ENCODE measurements around the gene PHPT1.
"Not testable (repeated sequence)": the region's sequence is repeated elsewhere in the genome, so short reads cannot be mapped to it uniquely, and the experiment has no call there.

The PHPT1 gene

DNA sequence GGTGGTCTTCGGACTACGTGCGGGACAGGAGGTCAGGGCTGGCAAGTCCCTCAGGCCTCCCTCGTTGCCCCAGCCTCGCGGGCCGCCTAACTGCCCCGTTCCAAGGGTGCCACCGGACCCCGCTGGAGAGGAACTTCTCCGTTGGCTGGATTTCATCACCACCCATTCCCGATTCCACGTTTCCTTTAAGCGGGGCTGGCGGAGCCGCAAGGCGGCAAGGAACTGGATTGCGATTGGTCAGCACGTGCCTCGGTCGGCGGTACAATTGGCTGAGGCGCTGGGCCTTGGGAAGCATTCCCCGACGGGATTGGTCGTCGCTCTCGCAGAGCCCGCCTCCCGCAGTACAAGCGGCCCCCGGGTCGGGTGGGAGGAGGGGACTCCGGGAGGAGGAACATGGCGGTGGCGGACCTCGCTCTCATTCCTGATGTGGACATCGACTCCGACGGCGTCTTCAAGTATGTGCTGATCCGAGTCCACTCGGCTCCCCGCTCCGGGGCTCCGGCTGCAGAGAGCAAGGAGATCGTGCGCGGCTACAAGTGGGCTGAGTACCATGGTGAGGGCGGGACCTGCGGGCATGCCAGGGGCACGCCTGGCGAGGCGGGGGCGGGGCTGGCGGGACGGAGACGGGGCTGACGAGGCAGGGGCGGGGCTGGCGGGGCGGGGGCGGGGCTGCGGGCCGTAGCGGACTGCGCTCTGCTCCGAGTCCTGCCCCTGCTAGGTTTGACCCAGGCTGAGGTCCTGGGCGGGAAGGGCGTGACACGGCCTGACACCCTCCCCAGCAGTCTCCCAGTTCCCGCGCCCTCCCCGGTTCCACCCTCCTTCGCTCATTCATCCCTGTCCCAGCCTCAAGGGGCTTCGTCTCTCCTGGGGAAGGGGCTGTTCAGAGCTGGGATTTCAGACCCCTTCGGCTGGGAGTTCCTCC is at the start of gene PHPT1:
Gene PHPT1, plus strand, starts transcription at position 372 of the 922 bp plus-strand sequence. Its CDS starts 22 bp downstream, at position 394.
- peak; percentile 99 for DNase-seq

DNA sequence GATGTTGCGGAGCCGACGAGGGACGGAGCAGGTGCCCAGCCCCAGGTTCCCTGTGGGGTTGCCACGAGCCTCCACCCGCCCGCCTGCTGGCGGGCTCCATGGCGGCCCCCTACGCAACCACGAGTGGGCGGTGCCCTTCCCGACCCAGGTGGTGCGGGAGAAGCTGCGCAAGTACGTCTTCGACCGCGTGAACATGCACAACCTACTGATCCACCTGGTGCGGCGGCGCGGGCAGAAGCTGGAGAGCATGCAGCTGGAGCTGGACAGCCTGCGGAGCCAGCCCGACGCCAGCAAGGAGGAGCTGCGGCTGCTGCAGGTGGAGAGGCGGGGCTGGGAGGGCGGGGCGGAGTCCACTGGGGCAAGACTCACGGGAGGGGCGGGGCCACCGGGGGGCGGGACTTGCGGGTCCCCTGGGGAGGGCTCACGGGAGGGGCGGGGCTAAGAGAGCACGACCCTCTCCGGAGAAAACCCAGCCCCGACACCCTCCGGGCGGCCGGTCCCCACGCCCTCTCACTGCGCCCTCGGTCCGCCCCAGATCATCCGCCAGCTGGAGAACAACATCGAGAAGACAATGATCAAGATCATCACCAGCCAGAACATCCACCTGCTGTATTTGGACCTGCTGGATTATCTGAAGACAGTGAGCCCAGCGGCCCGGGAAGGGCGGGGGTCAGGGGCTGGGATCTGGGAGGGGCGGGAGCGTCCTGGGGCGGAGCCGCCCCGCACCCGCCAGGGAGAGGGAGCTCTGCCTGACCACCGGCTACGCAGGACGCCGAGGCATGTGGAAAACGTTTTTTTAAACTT is 49.2 kb upstream of the PHPT1 start:
- peak; percentile 87 for DNase-seq

GRCh38 chr9:136802321-136802720 is 46.9 kb upstream of the PHPT1 start:
- DNase-seq = no peak

DNA sequence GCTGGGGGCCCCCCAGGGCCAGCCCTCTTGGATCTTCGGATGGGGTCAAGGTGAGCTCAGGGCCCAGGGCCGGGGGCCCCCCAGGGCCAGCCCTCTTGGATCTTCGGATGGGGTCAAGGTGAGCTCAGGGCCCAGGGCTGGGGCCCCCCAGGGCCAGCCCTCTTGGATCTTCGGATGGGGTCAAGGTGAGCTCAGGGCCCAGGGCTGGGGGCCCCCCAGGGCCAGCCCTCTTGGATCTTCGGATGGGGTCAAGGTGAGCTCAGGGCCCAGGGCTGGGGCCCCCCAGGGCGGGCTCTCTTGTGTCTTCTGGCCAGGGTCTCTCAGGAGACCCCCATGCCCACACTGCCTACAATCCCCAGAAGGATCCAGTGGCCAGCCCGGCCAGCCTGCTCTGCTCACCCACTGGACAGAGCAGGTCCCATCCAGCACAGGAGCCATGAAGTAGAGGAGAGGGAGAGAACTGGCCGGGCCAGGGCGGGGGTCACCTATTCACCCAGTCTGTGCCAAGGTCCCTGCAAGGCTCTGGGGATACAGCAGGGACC is 46.1 kb upstream of the PHPT1 start:
- not testable (repeated sequence) for DNase-seq

DNA sequence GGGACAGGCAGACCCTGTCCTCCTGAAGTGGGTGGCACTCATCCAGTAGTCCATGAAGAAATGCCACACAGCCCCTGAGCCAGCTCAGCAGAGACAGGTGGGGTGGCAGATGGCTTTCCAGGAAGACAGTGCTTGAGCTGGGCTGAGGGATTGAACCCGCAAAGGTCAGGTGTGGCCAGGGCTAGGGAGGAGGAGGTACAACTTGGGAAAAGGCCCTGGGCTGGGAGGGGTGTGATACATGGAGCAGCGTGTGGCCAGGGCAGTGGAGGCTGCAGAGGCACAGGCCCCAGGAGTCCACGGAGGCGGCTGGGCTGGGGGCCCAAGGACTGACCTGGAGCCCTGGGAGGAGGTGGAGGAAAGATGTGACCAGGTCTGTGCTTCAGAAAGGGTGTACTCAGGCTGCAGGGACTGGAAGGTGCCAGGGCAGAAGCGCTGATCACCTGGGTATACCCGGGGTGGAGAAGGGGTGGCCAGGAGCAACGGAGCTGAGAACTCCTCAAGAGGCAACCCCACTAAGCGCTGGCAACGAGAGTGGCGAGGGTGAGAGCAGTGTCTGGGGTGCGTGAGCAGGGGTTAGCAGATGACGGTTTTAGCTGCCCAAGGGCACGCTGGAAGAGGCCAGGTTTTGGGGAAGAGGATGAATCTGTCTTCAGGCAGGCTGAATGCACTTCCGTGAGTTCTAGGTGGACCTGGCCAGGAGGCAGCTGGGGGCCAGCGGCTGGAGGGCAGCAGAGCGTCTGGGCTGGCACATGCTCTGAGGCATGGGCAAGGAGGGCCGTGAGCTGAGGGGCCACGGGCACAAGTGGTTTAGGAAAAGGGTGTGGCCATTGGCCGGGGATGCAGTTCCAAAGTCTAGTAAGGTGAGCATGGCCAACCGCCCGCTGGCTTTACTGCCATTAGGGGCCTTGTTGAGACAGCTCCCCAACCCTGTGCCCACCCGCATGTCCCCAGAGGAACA is 45.4 kb upstream of the PHPT1 start:
- no peak for DNase-seq

DNA sequence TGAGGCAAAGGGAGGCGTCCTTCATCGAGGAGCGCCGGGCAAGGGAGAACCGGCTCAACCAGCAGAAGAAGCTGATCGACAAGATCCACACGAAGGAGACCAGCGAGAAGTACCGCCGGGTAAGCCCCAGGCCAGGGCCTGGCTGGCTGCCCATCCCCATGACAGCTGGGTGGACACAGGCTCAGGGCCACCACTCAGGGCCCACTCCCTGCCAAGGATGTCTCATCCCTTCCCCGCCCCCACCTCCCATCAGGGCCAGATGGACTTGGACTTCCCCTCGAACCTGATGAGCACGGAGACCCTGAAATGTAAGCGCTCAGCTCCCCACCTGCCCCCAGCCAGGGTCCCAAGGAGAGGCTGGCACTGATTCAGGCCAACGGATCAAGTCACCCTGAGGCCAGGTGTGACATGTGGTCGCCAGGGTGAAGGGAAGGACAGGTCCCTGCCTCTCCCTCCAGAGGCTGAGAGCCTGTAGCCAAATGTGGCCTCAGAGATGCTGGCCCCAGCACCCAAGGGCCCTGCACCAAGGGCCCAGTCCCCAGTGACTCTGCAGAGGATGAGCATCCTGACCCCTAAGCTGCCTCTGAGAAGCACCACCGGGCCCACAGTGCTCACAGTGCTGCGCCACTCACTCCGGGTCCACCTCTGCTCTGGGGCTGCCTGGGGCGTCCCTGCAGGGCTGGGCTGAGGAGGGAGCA is 44.6 kb upstream of the PHPT1 start:
- DNase-seq = no peak

DNA sequence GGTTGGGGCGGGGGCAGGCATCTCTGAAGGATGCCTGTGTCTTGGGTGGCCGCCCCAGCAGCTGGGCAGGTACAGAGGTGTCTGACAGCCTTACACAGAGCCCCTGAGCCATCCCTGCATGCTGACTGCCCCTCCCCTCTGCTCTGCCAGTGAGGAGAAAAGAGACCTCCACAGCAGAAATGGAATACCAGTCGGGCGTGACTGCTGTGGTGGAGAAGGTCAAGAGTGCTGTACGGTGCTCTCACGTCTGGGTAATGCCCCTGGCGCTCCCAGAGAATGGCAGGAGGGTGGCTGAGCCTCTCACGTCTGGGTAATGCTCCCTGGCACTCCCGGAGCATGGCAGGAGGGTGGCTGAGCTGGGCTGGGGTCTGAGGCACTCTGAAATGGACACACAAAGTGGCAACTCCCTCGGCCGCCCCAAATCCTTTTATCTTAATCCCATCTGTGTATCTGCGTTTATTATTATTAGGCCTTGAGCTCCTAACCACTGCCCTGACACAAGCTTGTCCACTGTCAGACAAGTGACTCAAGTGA is 43.9 kb upstream of the PHPT1 start:
- peak; percentile 10 for DNase-seq

GRCh38 chr9:136806067-136806466 is 43.1 kb upstream of the PHPT1 start:
- no peak for DNase-seq

DNA sequence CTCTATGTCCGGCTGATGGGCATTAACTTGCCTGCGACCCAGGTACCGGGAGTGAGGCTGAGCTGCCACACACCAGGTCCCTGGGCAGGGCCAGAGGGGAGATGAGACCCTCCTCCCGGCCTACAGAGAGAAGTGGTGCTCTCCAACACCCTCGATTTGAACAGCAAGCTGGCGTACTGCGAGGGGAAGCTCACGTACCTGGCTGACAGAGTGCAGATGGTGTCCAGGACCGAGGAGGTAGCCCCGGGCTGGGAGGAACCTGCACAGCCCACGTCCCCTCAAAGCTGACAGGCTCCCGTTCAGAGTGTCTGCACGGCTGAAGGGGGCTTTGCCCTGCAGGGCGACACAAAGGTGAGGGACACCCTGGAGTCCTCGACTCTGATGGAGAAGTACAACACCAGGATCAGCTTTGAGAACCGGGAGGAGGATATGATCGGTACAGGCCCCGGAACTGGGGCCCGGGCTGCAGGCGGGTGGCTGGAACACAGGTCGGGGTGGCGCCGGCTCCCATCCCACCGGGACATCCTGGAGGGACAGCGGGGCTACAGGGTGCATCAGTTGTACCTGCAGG is 42.5 kb upstream of the PHPT1 start:
- no peak for DNase-seq

GRCh38 chr9:136807281-136808074 is 41.7 kb upstream of the PHPT1 start, which contains the start of gene RABL6:
TSS of gene RABL6 (plus strand) at chr9:136807948. CDS start at chr9:136808197, 249 bp downstream.
- peak; percentile 82 for DNase-seq

DNA sequence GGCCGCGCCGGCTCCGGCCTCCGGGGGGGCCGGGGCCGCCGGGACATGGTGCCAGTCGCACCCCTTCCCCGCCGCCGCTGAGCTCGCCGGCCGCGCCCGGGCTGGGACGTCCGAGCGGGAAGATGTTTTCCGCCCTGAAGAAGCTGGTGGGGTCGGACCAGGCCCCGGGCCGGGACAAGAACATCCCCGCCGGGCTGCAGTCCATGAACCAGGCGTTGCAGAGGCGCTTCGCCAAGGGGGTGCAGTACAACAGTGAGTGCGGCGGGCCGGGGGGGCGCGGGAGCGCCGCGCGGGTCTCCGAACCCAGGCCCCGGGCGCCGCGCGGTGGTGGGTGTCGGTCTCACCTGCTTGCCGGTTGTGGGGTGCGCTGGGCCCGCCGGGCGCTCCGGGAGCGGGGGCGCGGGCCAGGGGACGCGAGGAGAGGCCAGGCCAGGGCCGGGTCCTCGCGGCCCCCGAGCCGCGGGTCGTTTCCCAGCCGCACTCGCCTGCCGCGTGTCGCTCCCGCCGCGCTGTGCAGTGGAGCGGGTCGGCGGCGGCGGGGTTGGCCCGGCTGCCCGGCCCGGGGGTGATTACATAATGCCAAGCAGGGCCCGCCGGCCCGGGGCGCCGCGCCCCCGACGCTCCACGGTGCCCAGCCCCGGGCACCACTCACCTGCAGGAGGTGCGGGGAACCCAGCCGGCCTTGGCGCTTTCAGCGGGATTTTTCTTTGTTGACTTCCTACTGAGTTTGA is 41.0 kb upstream of the PHPT1 start:
- no peak for DNase-seq

DNA sequence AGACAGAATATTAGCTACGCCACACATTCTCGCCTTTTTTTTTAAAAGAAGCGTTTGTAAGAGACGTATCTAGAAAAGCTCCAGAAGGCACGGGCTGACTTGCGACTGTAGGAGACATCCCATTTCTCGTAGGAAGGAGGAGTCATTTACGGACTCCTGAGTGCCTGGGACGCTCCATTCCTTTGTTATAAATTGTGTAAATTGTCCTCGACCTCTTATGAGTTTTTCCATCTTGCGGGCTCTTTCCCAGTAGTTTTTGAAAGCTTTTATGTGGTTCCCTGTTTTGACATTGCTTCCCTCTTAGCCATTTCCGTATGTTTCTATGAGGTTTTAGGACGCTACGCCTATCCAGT is 40.4 kb upstream of the PHPT1 start:
- peak; percentile 32 for DNase-seq

- DNase-seq = no peak
Observed at GRCh38 chr9:136814725-136815421, 34.3 kb upstream of the PHPT1 start.

DNA sequence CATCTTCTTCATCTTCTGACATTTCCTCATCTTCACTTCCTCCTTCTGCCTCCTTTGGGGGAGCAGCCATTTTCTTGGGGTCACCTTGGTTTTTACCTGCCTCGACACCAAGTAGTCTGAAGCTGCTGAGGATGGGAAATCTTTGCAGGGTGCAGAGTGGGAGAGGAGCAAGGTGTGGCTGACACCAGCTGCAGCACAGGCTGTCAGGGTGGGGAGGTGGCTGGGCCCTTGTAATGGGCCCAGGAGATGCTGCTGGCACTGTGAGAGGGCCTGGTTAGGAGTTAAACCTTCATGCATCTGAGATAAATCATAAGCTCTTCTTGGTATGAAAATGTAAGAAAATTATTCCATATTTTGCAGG is 33.8 kb upstream of the PHPT1 start:
- no peak for DNase-seq

DNA sequence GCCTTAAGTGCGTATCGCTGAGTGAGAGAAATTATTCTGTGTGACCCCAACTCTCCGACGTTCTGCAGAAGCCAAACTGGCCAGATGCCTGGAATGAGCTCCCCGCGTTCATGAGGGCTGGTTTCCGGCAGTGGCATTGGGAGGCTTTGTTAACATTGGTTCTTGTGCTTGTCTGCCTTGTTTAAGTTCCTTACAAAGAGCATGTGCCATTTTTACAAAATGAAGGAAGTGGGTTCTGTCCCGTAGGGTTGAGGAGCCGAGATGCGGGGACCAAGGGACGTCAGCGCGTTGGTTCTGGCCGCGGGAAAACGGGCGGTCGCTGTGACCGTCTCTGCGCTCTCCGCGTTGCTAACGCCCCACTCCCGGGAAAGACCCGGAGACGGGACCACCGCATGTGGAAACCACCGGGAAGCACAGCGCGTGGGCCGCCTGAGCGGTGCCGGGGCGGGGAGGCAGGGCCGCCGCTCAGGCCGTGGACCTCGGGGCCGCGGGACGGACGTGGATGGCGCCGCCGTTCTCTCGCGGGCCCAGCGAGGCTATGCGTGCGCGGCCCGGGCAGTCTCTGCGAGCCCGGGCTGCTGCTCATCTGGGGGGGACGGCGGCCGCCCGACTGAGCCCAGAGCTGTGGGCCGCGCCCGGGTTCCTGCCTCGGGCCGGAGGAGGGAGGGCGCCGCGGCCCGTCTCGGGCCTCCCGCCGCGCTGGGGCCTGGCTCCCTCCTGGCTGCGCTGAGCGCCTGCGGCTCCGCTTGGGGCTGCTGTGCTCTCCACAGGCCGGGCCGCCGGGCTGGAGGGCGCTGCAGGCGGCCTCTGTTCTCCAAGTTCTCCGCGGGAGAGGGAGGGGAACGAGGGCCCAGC is 28.0 kb upstream of the PHPT1 start:
- no peak for DNase-seq

DNA sequence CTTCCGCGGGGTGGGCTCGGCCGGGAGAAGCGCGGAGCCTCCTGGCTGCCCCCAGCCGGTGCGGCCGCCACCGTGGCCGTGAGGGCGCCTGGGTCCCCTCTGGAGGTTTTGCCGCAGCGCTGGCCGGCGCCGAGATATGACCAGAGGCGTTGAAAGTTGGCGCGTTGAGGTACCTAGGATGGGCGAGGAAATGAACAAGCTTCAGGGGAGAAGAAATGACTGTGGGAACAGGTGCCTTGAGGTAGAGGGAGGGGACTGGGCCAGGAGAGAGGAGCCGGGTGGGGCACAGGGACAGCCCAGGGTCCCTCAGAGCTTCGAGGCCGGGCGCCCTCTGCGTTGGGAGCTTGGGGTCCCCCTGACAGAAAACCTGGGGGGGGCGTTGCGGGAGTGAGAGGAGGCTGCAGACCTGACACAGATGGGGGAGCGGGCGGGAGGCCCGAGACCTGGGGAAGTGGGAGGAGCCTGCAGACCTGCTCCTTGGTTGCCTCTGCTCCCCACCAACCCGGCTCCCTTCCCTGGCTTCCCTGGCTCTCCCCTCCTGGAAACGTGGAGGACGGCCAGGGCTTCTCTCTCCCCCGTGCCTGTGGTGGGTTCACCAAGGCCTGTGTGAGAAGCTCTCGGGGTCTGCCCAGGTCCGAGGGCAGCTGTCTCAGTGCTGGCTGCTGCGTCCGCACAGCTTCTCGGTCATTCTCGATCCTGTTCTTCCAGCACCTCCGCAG is 27.2 kb upstream of the PHPT1 start:
- no peak for DNase-seq

Measured in DMS79 treated with DMSO at 0.1 percent for 48 hours (cell line).